Measurements from ENCODE around the gene ROPN1L.

Gene ROPN1L

DNA sequence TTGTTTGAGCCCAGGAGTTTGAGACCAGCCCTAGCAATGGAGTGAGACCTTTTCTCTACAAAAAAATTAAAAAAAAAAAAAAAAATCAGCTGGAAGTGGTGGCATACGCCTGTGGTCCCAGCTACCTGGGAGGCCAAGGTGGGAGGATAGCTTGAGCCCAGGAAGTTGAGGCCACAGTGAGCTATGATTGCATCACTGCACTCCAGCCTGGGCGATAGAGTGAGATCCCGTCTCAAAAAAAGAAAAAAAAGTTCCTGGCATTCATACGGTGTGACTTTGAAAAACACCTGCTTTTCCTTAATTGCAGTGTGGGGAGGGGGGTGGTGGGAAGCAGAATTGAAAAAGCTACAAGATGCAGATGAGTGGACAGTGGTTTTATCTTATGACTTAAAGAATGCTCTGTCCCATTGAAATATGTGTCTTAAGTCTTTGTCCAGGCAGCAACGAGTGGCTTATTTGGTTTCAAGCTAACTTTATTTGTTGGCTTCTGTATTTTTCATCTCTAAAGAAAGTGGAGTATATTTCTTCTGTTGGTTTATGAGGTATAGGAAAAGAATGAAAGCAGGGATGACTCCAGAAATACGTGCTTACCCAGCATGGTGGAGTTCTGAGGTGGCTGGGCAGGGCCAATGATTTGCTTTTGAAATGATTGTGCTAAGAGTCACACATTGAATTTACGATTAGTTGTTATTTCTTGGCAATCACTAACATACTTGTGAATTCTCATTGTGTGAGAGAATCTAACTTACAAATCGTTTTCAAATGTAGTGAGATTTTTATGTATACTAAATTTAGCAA is 27.8 kb downstream of the ROPN1L start:
- no peak for DNase-seq (ENCODE audit: insufficient read length, low spot score)
- TF ChIP-seq POLR2A (IDR thresholded peaks at IDR 0.05; ENCODE audit: low read depth, low read length) = no peak
- FAIRE-seq = no peak

DNA sequence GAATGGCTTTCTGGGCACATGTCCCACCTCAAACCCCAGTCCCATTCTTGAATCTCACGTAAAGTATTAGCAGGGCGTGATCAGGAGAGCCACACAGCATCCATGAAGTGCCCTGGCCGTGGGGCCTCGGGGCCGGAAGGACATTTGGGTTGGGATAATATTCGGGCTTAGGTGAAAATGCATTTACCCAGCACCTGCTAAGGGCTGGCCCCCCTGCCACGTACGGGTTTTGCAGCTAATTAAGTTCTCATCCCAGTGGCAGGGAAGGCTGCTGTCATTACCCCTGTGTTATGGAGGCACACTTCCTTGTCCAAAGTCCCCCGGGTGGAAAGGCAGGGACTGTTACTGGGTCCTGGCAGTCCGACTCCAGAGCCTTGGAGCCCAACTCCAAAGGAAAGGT is 29.0 kb downstream of the ROPN1L start:
- DNase-seq (ENCODE audit: insufficient read length, low spot score) = no peak
- FAIRE-seq = no peak
- TF ChIP-seq POLR2A (IDR thresholded peaks at IDR 0.05; ENCODE audit: low read depth, low read length) = no peak

GRCh38 chr5:10471677-10472076 is 30.0 kb downstream of the ROPN1L start:
- FAIRE-seq = no peak

DNA sequence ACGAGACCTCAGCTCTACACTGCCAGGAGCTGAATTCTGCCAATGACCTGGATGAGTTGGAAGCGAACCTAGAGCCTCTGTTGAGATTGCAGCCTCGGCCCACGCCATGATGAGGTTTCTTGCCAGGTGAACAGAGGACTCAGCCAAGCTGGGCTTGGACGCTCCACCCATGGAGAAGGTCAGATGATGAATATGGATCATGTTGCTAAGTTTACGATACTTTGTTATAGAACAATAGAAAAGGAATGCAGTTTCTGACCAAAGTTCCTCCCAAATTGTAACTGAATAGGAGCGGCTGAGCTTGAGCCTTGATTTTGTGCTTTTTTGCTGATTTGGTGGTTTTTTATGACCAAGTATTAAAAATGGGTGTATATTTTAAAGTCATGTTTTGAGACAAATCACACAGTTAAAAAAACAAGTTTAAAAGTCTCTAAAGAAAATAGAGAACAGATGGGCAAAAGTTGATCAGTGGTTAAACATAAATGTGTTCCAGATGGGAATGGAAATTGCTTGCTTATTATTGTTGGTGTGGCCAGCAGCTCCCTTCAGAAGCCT is 32.9 kb downstream of the ROPN1L start:
- no peak for DNase-seq (ENCODE audit: insufficient read length, low spot score)
- TF ChIP-seq POLR2A (IDR thresholded peaks at IDR 0.05; ENCODE audit: low read depth, low read length) = no peak
- FAIRE-seq = no peak

More at GRCh38 chr5:10471677-10472076, 30.0 kb downstream of the ROPN1L start:
- DNase-seq (ENCODE audit: insufficient read length, low spot score) = no peak
- no peak for TF ChIP-seq POLR2A (IDR thresholded peaks at IDR 0.05; ENCODE audit: low read depth, low read length)

DNA sequence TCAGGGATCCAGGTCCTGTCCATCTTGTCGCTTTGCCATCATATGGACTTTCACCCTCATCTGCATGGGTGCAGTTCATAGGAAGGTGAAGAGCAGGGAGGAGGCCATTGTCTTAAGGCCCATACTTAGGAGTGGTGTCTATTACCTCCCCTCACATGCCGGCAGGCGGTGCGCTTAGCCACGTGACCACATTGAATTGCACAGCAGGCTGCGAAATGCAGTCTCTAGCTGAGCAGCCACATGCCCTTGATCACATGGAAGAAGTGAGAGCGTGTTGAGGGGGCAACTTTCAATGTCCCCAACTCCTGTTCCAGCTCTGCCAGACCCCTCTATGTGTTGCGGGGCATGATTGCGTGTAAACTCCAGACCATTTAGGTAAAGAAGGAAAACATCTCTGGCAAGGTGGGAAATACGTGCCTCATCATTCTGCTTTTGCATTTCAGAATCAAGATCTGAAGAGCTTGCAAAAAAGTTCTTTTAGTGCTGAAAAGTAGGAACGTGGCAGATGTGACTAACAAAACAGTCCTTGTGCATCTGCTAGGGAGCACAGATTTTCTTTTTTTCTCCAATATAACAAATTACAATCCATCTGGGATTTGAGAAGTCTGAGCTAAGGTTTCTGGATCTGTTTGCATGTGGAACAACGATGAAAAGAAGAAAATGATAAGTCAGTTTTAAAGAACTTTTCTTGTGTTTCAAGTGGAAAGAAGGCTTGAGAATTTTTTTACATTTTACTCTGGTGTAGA is 34.4 kb downstream of the ROPN1L start:
- no peak for DNase-seq (ENCODE audit: insufficient read length, low spot score)
- no peak for TF ChIP-seq POLR2A (IDR thresholded peaks at IDR 0.05; ENCODE audit: low read depth, low read length)
- FAIRE-seq = no peak

- TF ChIP-seq POLR2A (IDR thresholded peaks at IDR 0.05; ENCODE audit: low read depth, low read length) = no peak
- no peak for DNase-seq (ENCODE audit: insufficient read length, low spot score)
- no peak for FAIRE-seq
Measured at GRCh38 chr5:10476878-10477277, 35.2 kb downstream of the ROPN1L start.

GRCh38 chr5:10477943-10478342 is 36.3 kb downstream of the ROPN1L start:
- TF ChIP-seq POLR2A (IDR thresholded peaks at IDR 0.05; ENCODE audit: low read depth, low read length) = no peak
- no peak for FAIRE-seq
- DNase-seq (ENCODE audit: insufficient read length, low spot score) = no peak

DNA sequence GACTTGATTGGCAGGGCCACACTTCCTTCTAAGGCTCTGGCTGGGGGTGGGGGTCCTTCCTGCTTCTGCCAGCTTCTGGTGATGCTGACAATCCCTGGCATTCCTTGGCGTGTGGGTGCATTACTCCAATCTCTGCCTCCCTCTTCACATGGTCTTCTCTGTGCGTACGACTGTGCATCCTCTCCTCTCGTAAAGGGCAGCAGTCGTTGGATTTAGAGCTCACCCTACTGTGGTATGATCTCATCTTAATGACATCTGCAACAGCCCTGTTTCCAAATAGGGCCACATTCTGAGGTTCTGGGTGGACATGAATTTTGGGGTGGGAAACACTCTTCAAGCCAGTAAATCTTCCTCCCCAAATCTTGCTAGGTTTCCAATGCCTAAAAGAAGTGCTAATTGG is 36.8 kb downstream of the ROPN1L start:
- TF ChIP-seq POLR2A (IDR thresholded peaks at IDR 0.05; ENCODE audit: low read depth, low read length) = no peak
- DNase-seq (ENCODE audit: insufficient read length, low spot score) (peak; percentile 35), FAIRE-seq (peak; percentile 6)

- FAIRE-seq (peak; percentile 20), DNase-seq (ENCODE audit: insufficient read length, low spot score) (peak; percentile 88)
- no peak for TF ChIP-seq POLR2A (IDR thresholded peaks at IDR 0.05; ENCODE audit: low read depth, low read length)
Measured at GRCh38 chr5:10479154-10479721, 37.6 kb downstream of the ROPN1L start.

GRCh38 chr5:10480237-10480985 is 38.7 kb downstream of the ROPN1L start:
- no peak for FAIRE-seq
- no peak for DNase-seq (ENCODE audit: insufficient read length, low spot score)
- no peak for TF ChIP-seq POLR2A (IDR thresholded peaks at IDR 0.05; ENCODE audit: low read depth, low read length)

GRCh38 chr5:10481241-10481935 is 39.7 kb downstream of the ROPN1L start:
- no peak for FAIRE-seq
- no peak for TF ChIP-seq POLR2A (IDR thresholded peaks at IDR 0.05; ENCODE audit: low read depth, low read length)
- no peak for DNase-seq (ENCODE audit: insufficient read length, low spot score)

DNA sequence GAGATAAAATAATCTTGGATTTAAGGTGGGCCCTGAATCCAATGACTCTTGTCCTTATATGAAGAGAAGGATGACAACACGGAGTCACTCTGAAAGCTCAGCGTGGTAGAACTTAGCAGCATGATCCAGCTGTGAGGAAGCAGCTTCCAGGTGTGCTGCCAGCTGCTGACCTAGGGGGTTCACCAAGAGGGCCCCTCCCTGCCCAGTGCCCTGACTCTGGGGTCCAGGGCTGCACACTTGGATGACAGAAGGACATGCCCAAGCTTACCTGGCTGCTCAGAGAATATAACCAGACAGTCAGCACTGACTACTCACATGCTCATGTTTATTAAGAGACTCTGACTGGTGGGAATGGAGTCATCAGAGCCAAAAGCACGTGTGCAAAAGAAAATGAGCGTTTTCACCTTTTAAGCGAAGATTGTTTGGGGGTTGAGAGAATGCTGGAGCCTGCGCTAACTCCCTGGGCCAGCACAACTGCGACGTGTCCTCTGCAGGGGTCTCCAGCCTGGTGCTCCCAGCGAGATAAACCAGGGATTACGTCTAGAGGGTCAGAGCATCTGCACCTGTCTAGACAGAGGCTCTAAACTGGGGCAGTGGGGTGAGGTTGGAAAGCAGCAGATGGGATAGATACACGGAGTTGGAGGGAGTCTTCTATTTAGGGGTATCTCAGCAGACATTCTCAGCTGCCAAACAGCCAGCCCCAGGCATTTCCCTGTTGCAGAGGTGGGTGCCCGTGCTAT is 41.3 kb downstream of the ROPN1L start:
- no peak for DNase-seq (ENCODE audit: insufficient read length, low spot score)
- TF ChIP-seq POLR2A (IDR thresholded peaks at IDR 0.05; ENCODE audit: low read depth, low read length) = no peak
- FAIRE-seq = no peak

All from H54 (cell line).